ENCODE measurements around the gene WWC1.

The WWC1 gene

DNA sequence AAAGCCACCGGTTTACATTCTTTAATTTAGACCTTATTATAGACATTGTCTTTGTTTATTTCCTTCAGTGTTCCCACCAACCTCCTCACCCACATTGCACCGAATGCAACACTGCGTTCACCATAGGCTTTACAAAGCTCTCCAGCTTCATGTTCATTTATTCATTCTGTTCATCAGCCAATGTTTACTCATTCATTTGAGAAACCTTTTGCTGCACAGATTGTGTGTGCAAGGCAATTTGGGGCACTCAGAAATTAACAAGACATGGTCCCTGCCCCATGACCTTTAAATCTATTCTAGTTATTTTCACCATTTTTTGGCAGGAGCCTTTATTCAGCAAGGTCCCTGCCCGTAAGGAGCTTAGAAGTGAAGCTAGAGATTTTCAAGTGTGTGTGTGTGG lies 124.0 kb downstream of the WWC1 start:
- no peak overlapping the region for H3K4me3 Mint-ChIP-seq
- H3K36me3 Mint-ChIP-seq (ENCODE audit: low read depth) = peaks cover 4% of the 10 kb centered on the region
- no peaks in the 10 kb centered on the region for H3K9me3 Mint-ChIP-seq

DNA sequence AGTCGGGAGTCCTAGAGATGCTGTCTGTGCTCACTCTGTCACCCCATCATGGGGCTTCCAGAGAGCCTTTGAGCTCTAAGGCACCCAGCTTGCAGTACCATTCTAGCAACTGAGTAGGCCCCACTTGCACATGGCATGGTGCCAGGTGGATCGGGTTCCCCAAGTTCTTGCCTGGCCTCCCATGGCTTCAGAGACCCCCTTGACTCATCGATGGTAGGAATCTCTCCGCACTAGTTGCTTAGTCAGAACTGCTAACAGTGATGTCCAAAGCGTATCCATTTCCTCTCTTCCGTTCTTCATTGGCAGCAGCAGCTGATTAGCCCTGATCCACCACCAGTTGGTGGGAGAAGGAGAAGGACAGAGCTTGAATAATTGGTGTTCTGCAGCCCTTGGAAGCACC lies 124.5 kb downstream of the WWC1 start:
- TF ChIP-seq, protein P1, sequence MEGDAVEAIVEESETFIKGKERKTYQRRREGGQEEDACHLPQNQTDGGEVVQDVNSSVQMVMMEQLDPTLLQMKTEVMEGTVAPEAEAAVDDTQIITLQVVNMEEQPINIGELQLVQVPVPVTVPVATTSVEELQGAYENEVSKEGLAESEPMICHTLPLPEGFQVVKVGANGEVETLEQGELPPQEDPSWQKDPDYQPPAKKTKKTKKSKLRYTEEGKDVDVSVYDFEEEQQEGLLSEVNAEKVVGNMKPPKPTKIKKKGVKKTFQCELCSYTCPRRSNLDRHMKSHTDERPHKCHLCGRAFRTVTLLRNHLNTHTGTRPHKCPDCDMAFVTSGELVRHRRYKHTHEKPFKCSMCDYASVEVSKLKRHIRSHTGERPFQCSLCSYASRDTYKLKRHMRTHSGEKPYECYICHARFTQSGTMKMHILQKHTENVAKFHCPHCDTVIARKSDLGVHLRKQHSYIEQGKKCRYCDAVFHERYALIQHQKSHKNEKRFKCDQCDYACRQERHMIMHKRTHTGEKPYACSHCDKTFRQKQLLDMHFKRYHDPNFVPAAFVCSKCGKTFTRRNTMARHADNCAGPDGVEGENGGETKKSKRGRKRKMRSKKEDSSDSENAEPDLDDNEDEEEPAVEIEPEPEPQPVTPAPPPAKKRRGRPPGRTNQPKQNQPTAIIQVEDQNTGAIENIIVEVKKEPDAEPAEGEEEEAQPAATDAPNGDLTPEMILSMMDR (IDR thresholded peaks at IDR 0.05; ENCODE audit: unreplicated experiment in 3 of 3) = no peak
- H3K36me3 Mint-ChIP-seq (ENCODE audit: low read depth) = peaks cover 4% of the 10 kb centered on the region

More for the DNA sequence above, 124.0 kb downstream of the WWC1 start:
- Mint-ChIP-seq H3K27ac (no peak overlapping the region), H3K27me3 (ENCODE audit: low read depth) (no peaks in the 10 kb centered on the region), H3K4me1 (peaks cover 29% of the 10 kb centered on the region)
- TF ChIP-seq, protein P1 (IDR thresholded peaks at IDR 0.05; ENCODE audit: unreplicated experiment in 3 of 3) = no peak

DNA sequence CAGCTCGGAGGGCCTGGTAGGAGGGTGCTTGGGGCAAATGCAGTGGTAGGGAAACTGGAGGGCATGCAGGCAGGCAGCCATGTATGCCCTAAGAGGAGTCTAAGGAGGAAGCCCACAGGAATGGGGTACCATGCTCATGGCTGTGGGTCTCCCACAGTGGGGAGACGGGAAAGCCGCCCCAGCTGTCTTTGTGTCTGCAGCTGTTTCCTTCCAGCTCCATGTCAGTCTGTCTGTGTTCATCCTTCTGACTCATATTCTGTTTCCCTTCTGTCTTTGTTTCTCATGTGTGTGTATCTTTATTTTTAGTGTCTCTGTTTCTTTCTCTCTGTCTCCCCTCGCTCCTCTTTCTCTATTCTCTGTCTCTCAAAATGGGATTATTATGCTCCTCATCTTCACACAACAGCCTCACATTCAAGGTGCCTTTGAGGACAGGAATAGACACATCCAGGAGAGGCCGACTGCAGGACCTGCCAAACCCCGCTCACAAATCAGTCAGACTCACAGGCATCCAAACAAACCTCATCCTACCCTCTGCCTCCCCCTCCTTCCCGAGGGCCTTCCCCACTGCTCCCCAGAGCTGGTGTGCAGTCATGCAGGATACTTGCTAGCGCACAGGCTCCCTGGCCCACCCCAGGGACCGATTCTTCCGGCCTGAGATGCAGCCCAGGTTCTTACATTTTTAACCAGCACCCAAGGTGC lies 126.4 kb downstream of the WWC1 start:
- TF ChIP-seq, protein P1 (IDR thresholded peaks at IDR 0.05; ENCODE audit: unreplicated experiment in 3 of 3) = no peak
- H3K4me3 Mint-ChIP-seq = no peak overlapping the region
- H3K27ac Mint-ChIP-seq = peak overlapping the region; percentile 60 to 73 (median 68)
- H3K36me3 Mint-ChIP-seq (ENCODE audit: low read depth) = no peaks in the 10 kb centered on the region
- peaks cover 35% of the 10 kb centered on the region for H3K4me1 Mint-ChIP-seq
- no peaks in the 10 kb centered on the region for H3K9me3 Mint-ChIP-seq
- no peaks in the 10 kb centered on the region for H3K27me3 Mint-ChIP-seq (ENCODE audit: low read depth)

More for the DNA sequence above, 124.5 kb downstream of the WWC1 start:
- Mint-ChIP-seq H3K27ac (no peak overlapping the region), H3K4me1 (peaks cover 34% of the 10 kb centered on the region), H3K4me3 (no peak overlapping the region), H3K9me3 (no peaks in the 10 kb centered on the region), H3K27me3 (ENCODE audit: low read depth) (no peaks in the 10 kb centered on the region)

DNA sequence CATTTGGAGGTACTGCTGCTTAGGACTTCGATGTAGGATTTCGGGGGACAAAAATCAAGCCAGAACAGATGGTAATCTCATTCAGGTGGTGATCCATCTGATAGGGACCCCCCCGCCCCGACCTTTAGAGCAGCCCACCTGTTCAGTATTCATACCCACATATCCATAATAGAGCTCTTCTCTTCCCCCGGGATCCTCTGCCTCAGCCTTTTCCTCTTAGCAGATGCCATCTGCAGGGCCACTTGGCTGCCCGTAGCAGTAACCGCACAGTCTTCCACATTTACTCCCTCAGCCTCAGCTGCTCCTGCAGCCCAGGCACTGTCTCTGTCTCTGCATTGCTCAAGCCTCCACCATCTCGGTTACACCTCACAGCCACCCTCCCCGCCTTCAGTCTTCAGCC lies 129.0 kb downstream of the WWC1 start:
- H3K4me3 Mint-ChIP-seq = no peak overlapping the region
- H3K27ac Mint-ChIP-seq = no peak overlapping the region
- no peaks in the 10 kb centered on the region for H3K36me3 Mint-ChIP-seq (ENCODE audit: low read depth)
- peaks cover 38% of the 10 kb centered on the region for H3K4me1 Mint-ChIP-seq
- H3K9me3 Mint-ChIP-seq = no peaks in the 10 kb centered on the region
- TF ChIP-seq, protein P1 (IDR thresholded peaks at IDR 0.05; ENCODE audit: unreplicated experiment in 3 of 3) = no peak
- no peaks in the 10 kb centered on the region for H3K27me3 Mint-ChIP-seq (ENCODE audit: low read depth)

DNA sequence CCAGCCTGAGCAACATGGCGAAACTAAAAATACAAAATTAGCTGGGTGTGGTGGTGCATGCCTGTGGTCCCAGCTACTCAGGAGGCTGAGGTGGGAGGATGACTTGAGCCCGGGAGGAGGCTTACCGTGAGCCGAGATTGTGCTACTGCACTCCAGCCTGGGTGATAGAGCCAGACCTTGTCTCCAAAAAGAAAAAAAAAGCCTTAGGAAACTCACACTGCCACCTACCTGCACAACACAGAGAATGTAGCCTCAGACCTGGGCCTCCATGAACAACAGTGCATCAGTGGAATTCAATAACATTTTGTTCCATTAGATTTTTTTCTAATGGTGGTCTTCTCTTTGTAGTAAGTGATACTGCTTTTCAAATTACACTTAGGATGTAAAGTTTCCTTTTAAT lies 131.0 kb downstream of the WWC1 start:
- Mint-ChIP-seq H3K27me3 (ENCODE audit: low read depth) (no peaks in the 10 kb centered on the region), H3K4me1 (peaks cover 30% of the 10 kb centered on the region), H3K27ac (no peak overlapping the region), H3K36me3 (ENCODE audit: low read depth) (no peaks in the 10 kb centered on the region), H3K4me3 (no peak overlapping the region), H3K9me3 (no peaks in the 10 kb centered on the region)
- TF ChIP-seq, protein P1 (IDR thresholded peaks at IDR 0.05; ENCODE audit: unreplicated experiment in 3 of 3) = no peak

DNA sequence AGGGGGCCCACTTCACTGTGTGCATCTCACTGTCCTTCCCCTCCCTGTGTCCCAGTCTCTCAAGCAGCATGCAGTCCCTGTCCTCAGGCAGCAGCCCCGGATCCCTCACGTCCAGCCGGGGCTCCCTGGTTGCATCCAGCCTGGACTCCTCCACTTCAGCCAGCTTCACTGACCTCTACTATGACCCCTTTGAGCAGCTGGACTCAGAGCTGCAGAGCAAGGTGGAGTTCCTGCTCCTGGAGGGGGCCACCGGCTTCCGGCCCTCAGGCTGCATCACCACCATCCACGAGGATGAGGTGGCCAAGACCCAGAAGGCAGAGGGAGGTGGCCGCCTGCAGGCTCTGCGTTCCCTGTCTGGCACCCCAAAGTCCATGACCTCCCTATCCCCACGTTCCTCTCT lies 132.0 kb downstream of the WWC1 start:
- no peaks in the 10 kb centered on the region for H3K27me3 Mint-ChIP-seq (ENCODE audit: low read depth)
- H3K27ac Mint-ChIP-seq = no peak overlapping the region

More for the DNA sequence above, 132.0 kb downstream of the WWC1 start:
- Mint-ChIP-seq H3K4me3 (no peak overlapping the region), H3K4me1 (peaks cover 20% of the 10 kb centered on the region), H3K9me3 (no peaks in the 10 kb centered on the region), H3K36me3 (ENCODE audit: low read depth) (no peaks in the 10 kb centered on the region)
- TF ChIP-seq, protein P1 (IDR thresholded peaks at IDR 0.05; ENCODE audit: unreplicated experiment in 3 of 3) = no peak
